ENCODE data around the gene CENPM. TPM values are rescaled to one million over a fixed set of nuclear protein-coding genes. Genes with fewer than 3 reads are reported as not detected.

CENPM gene
- total RNA-seq, 1 donor from 2014 or later: 1.3 TPM

- Histone ChIP-seq H3K4me3 (peak overlapping the region; percentile 38), H3K4me1 (peaks cover 9% of the 10 kb centered on the region), H3K9me3 (no peaks in the 10 kb centered on the region), H3K27ac (no peak overlapping the region), H3K27me3 (peaks cover 35% of the 10 kb centered on the region), H3K36me3 (no peaks in the 10 kb centered on the region)
- TF ChIP-seq CTCF (IDR thresholded peaks at IDR 0.05): no peak
- DNase-seq (no peak), ATAC-seq (peak; percentile 3)
- intact Hi-C loops (cut with DNase I): no loop called here
Measured at GRCh38 chr22:41976961-41977566, 30.1 kb upstream of the CENPM start.

- Histone ChIP-seq H3K9me3 (no peaks in the 10 kb centered on the region), H3K36me3 (no peaks in the 10 kb centered on the region), H3K27me3 (peaks cover 35% of the 10 kb centered on the region), H3K4me1 (peaks cover 9% of the 10 kb centered on the region), H3K4me3 (peak overlapping the region; percentile 47), H3K27ac (no peak overlapping the region)
- DNase-seq (peak; percentile 76), ATAC-seq (peak; percentile 73)
- intact Hi-C loops (cut with DNase I): no loop called here
- TF ChIP-seq CTCF (IDR thresholded peaks at IDR 0.05): no peak
Measured at GRCh38 chr22:41976070-41976901, 29.3 kb upstream of the CENPM start.

GRCh38 chr22:41975299-41976069 is 28.5 kb upstream of the CENPM start:
- Histone ChIP-seq H3K27me3 (peaks cover 35% of the 10 kb centered on the region), H3K4me3 (no peak overlapping the region), H3K9me3 (no peaks in the 10 kb centered on the region), H3K36me3 (no peaks in the 10 kb centered on the region), H3K27ac (no peak overlapping the region), H3K4me1 (peaks cover 9% of the 10 kb centered on the region)
- ATAC-seq: no peak
- intact Hi-C loops (cut with DNase I): no loop called here
- no peak for DNase-seq
- TF ChIP-seq CTCF (IDR thresholded peaks at IDR 0.05): no peak

GRCh38 chr22:41974691-41975290 is 27.8 kb upstream of the CENPM start:
- no peaks in the 10 kb centered on the region for H3K36me3 ChIP-seq
- TF ChIP-seq CTCF (IDR thresholded peaks at IDR 0.05): no peak
- H3K27ac ChIP-seq: no peak overlapping the region
- no peak overlapping the region for H3K4me3 ChIP-seq
- peaks cover 9% of the 10 kb centered on the region for H3K4me1 ChIP-seq
- DNase-seq (no peak), ATAC-seq (no peak)
- intact Hi-C loops (cut with DNase I): no loop called here
- peaks cover 35% of the 10 kb centered on the region for H3K27me3 ChIP-seq
- H3K9me3 ChIP-seq: no peaks in the 10 kb centered on the region

GRCh38 chr22:41971431-41971830 is 24.5 kb upstream of the CENPM start:
- intact Hi-C loops (cut with DNase I): no loop called here
- DNase-seq: no peak
- H3K9me3 ChIP-seq: no peaks in the 10 kb centered on the region
- H3K4me3 ChIP-seq: no peak overlapping the region
- no peak for TF ChIP-seq CTCF (IDR thresholded peaks at IDR 0.05)
- ATAC-seq: no peak
- H3K4me1 ChIP-seq: peaks cover 4% of the 10 kb centered on the region
- H3K36me3 ChIP-seq: no peaks in the 10 kb centered on the region
- H3K27me3 ChIP-seq: peaks cover 22% of the 10 kb centered on the region
- H3K27ac ChIP-seq: no peak overlapping the region

All from upper lobe of right lung (tissue), 1 donor.